AG20443 (cell line): ENCODE data around the gene ASAP3.
A peak's percentile ranks its signal among the peaks of the same experiment; 100 is the strongest.
"Not testable (repeated sequence)": the region's sequence is repeated elsewhere in the genome, so short reads cannot be mapped to it uniquely, and the experiment has no call there.

ENCODE experiments used
- DNase-seq: peaks from one replicate; pipeline ENCODE4 v3.0.0; 2012; ENCODE audit warnings: low spot score, mixed read lengths

ASAP3 gene

DNA sequence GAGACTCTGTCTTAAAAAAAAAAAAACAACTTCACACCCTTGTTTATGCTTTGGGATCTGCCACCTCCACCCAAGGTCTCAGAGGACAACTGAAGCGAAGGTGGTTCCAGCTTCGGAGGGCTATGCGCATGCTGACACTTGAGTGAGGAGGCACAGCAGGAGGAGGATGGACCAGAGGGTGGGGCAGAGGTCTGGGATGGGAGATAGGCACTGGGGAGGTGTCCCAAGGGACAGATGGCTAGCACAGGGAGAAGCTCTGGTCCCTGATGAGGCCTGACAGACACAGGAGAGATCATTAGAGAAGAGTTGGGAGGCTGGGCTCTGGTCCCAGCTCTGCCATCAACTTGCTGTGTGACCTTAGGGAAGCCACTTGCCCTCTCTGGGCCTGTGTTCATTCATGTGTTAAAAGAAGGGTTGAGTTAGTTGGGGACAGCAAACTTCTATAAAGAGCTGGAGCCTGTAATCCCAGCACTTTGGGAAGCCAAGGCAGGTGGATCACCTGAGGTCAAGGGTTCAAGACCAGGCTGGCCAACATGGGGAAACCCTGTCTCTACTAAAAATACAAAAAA is 30.2 kb upstream of the ASAP3 start:
- DNase-seq, result no peak

GRCh38 chr1:23509896-23510295 is 25.9 kb upstream of the ASAP3 start:
- DNase-seq, result no peak

DNA sequence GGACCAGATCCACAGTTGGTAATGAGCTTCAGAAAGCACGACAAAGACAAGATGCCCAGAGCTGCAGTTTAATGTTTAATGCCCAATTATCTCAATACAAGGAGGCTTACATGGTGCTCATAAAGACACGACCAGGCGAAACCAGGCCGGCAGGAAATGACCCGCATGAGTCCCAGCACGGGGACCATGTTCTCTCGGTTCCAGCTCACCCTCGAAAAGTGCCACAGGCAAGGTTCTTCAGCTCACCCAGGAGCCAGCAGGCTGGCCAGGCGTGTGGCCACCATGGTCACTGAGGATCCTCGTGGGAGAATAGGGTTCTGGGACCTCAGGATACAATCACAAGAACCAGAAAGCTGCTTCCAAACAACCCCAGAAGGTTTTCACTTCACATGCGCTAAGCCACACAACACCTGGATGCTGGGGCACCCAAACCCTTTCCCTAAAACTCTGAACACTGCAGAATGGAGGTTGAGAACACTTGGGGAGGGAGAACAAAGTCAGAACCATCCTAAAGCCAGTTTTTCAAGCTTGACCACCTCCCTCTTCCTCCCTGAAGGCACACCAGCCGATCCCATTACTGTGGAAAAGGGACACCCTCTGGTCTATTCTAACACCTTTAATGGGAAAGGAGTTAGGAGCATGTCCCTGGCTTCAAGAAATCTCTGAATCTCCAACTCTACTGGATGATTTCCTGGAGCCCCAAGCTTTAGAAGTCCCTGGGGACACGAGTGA is 22.6 kb upstream of the ASAP3 start:
- DNase-seq, result no peak

- DNase-seq, result no peak
Measured at GRCh38 chr1:23505851-23506250, 21.9 kb upstream of the ASAP3 start.

DNA sequence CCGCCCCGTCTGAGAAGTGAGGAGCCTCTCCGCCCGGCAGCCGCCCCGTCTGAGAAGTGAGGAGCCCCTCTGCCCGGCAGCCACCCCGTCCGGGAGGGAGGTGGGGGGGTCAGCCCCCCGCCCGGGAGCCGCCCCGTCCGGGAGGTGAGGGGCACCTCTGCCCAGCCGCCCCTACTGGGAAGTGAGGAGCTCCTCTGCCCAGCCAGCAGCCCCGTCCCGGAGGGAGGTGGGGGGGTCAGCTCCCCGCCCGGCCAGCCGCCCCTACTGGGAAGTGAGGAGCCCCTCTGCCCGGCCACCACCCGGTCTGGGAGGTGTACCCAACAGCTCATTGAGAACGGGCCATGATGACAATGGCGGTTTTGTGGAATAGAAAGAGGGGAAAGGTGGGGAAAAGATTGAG is 20.2 kb upstream of the ASAP3 start:
- not testable (repeated sequence) for DNase-seq

DNA sequence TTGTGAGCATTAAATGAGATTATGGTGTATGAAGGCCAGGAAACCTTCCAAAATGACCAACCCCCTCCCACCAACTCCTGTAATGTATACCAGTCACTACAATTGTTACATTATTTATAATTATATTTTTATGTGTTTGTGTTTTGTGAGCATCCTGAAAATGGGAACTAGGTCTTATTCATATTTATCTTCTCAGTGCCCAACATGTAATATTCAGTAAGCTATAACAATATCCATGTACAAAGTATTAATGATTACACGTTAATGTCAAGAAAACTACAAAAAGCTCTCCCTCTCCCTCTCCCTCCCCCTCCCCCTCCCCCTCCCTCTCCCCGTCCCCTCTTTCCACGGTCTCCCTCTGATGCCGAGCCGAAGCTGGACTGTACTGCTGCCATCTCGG is 19.0 kb upstream of the ASAP3 start:
- no peak for DNase-seq

DNA sequence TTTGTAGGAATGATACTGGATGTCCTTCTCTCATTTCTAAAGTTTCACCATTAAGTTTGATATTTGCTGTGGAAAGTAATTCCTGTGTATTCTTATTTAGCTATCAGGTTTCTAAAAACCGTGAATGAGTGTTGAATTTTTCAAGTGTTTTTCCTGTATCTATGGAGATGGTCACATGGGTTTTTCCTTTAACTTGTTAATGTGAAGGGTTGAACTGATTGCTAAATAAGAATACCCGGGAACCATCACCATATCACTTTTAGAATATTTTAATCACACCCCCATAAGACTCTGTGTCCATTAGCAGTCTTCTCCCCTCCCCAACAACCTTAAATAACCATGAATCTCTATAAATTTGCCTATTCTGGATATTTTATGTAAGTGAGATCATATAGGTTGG is 16.5 kb upstream of the ASAP3 start:
- DNase-seq, result no peak

DNA sequence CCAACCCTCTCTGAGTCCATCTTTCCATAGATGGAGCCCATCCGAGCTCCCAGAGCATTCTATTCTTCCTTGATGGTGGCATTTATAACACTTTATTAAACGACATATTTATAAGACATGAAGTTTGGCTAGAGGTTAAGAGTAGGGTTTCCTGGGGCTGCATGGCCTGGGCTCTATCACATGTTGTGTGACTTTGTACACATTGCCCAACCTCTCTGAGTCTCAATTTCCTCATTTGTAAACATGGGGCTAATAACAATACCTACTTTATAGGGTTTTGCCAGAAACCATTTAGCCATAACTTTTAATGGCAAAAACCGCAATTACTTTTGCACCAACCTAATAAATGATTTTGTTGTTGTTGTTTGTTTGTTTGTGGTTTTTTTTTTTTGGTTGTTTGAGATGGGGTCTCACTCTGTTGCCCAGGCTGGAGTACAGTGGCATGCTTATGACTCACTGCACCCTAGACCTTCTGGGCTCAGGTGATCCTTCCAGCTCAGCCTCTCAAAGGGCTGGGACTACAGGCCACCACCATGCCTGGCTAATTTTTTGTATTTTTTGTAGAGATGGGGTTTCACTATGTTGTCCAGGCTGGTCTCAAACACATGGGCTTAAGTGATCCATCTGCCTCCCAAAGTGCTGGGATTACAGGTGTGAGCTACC is 13.9 kb upstream of the ASAP3 start:
- DNase-seq, result no peak

DNA sequence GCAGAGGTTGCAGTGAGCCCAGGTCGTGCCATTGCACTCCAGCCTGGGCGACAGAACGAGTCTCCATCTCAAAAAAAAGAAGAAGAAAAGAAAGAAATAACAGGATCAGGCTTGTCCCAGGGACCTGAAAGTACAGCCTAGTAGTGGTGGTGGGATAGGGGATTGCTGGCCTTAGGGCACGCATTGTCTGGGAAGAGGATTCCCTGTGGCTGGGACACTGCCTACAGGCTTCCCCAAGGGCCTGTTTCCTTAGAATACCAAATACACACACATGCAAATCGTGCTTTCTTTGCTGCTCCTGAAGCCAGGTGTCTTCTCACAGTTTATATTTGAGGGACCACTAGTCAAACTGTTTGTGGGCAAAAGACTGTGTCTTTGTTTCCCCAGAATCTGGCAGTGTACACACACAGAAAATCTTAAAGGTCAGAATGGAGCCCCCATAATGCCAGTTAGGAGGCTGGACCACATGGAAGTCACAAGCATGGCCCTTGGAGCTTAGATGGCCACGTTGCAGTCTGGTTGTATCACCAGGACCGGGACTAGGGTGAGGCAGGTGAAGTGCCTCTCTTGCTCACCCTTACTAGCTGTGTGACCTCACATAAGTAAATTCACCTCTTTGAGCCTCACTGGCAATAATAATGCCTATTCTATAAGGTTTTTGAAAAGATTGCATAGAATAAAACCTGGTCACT is 12.7 kb upstream of the ASAP3 start:
- DNase-seq, result no peak

DNA sequence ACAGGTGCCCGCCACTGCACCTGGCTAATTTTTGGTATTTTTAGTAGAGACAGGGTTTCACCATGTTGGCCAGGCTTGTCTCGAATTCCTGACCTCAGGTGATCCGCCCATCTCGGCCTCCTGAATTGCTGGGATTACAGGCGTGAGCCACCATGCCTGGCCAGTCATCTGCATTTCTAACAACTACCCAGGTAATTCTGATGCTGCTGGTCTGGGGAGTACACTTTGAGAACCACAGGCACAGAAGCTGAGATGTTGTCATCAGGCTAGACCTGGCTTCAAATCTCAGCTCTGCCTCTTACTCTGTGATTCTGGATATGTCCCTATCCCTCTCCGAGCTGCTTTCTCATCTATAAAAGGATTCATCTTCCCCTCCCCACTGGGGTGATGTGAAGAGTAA is 10.9 kb upstream of the ASAP3 start:
- not testable (repeated sequence) for DNase-seq

DNA sequence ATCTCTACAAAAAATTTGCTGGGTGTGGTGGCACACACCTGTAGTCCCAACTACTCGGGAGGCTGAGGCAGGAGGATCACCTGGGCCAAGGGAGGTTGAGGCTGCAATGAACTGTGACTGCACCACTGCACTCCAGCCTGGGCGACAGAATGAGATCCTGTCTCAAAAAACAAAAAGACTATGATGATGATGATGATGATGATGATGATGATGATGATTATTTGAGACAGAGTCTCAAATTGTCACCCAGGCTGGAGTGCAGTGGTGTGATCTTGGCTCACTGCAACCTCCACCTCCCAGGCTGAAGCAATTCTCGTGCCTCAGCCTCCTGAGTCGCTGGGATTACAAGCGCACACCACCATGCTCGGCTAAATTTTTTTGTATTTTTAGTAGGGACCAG is 8.8 kb upstream of the ASAP3 start:
- not testable (repeated sequence) for DNase-seq

DNA sequence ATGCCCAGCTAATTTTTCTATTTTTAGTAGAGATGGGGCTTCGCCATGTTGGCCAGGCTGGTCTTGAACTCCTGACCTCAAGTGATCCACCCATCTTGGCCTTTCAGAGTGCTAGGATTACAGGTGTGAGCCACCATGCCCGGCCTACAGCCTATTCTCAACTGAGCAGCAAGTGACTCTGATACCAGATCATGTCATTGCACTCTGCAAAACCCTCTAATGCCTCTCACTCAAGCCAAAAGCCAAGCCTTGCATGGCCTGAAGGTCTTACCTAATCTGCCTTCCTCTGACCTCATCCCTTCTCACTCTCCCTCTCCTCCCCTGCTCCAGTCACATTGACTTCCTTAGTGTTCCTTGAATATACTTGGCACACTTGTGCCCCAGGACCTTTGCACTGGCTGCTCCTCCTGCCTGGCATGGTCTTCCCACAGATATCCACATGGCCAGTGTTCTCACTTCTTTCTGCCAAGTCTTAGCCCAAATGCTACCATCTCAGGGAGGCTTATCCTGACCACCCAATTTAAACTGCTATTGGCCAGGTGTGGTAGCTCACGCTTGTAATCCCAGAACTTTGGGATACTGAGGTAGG is 8.2 kb upstream of the ASAP3 start:
- DNase-seq, result no peak

GRCh38 chr1:23489842-23490241 is 5.9 kb upstream of the ASAP3 start:
- no peak for DNase-seq

DNA sequence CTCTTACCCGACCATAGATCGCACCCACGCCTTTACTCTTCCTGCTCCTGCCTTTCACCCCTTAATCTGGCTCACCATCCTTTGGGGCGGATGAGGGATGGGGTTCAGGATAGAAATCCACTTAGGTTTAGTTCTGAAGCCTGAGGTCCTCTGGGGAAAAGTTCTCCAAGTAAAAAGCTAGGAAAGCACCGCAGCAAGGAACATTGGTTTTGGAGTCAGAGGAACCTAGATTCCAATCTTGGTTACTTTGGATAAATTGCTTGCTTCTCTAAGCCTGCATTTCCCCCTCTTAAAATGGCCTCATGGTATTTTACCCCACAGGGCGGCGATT is 988 bp upstream of the ASAP3 start:
- no peak for DNase-seq

GRCh38 chr1:23484253-23485001 is 448 bp upstream of the ASAP3 start:
- DNase-seq, result peak; percentile 98

GRCh38 chr1:23481904-23482303 is 2.1 kb downstream of the ASAP3 start:
- DNase-seq, result no peak

GRCh38 chr1:23481026-23481597 is 2.9 kb downstream of the ASAP3 start:
- no peak for DNase-seq

GRCh38 chr1:23480187-23481025 is 3.6 kb downstream of the ASAP3 start:
- DNase-seq, result no peak

DNA sequence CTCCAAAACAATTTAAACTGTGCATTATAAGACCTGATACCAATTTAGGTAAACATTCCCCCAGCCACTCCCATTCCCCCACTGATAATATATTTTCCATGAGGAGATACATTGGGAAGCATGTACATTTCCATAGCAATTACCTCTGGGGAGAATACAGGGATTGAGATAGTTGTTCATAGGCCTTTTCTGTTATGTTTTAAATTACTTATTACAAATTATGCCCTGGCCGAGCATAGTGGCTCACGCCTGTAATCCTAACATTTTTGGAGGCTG is 4.4 kb downstream of the ASAP3 start:
- DNase-seq, result no peak

GRCh38 chr1:23478896-23479665 is 4.9 kb downstream of the ASAP3 start:
- DNase-seq, result peak; percentile 70
